Subcutaneous adipose tissue (tissue), 4 donors: ENCODE data around the gene PRKAG2. TPM values are rescaled to one million over a fixed set of nuclear protein-coding genes. Genes with fewer than 3 reads are reported as not detected.

Experiments used
- CTCF ChIP-seq: fragments of 450-650 bp; IDR thresholded peaks from one replicate; pipeline ENCODE4 v1.5.1; 2016; ENCODE audit warnings: low read depth, mild to moderate bottlenecking, control low read depth, antibody characterized with exemption, moderate library complexity
- total RNA-seq, 4 donors: library from RNA; depleted of rRNA; stranded (reverse); fragments of >200 nt; gene quantifications; one replicate each; pipeline ENCODE4 v1.1.0, GENCODE V29; 2016

Gene PRKAG2
- total RNA-seq, 4 donors from 2014 or later: 47.1 to 77.6 (median 67.6) TPM

GRCh38 chr7:151571471-151571870, 305.4 kb downstream of the PRKAG2 start:
- TF ChIP-seq CTCF: no peak

- TF ChIP-seq CTCF: no peak
Observed at GRCh38 chr7:151570366-151570915, 306.5 kb downstream of the PRKAG2 start.

- no peak for TF ChIP-seq CTCF
Observed at GRCh38 chr7:151568956-151569940, 307.7 kb downstream of the PRKAG2 start.

GRCh38 chr7:151566897-151567320, 310.0 kb downstream of the PRKAG2 start:
- TF ChIP-seq CTCF: no peak

GRCh38 chr7:151565541-151565940, 311.4 kb downstream of the PRKAG2 start:
- TF ChIP-seq CTCF: no peak

- no peak for TF ChIP-seq CTCF
Observed at GRCh38 chr7:151560243-151560642, 316.7 kb downstream of the PRKAG2 start.

- no peak for TF ChIP-seq CTCF
Observed at GRCh38 chr7:151559557-151560183, 317.2 kb downstream of the PRKAG2 start.
